OCI-LY1 (cell line): ENCODE data around the gene SH3BGRL.

Source experiments
- H2AFZ ChIP-seq: fragments of 200-600 bp; sonication (generic), shearing (Covaris generic); 2 replicates; pipeline ENCODE4 v1.6.0; 2014; ENCODE audit warnings: antibody characterized with exemption, mild to moderate bottlenecking, low read length
- H3F3A ChIP-seq: fragments of 200-600 bp; sonication (generic), shearing (Covaris generic); 2 replicates; pipeline ENCODE4 v1.6.0; 2014; ENCODE audit warnings: mild to moderate bottlenecking, antibody characterized with exemption, low read length, moderate library complexity; ENCODE audit not compliant: insufficient read depth
- H3K27ac ChIP-seq: fragments of 200-600 bp; sonication (generic); 2 replicates; pipeline ENCODE4 v1.5.1; 2014; ENCODE audit warnings: low read length, mixed run types, mild to moderate bottlenecking, low read depth; ENCODE audit not compliant: poor library complexity, severe bottlenecking
- H3K27me3 ChIP-seq: fragments of 200-600 bp; sonication (generic); 2 replicates; pipeline ENCODE4 v1.6.0; 2014; ENCODE audit warnings: antibody characterized with exemption, mild to moderate bottlenecking, low read length, moderate library complexity; ENCODE audit not compliant: insufficient read depth
- H3K36me3 ChIP-seq: fragments of 200-600 bp; sonication (generic); 2 replicates; pipeline ENCODE4 v1.6.1; 2014; ENCODE audit warnings: mild to moderate bottlenecking, antibody characterized with exemption, low read length, moderate library complexity, mixed read lengths; ENCODE audit not compliant: insufficient read depth
- H3K4me1 ChIP-seq: fragments of 200-600 bp; sonication (generic); 2 replicates; pipeline ENCODE4 v1.5.1; 2014; ENCODE audit warnings: mild to moderate bottlenecking, low read length, moderate library complexity; ENCODE audit not compliant: insufficient read depth, severe bottlenecking
- H3K4me2 ChIP-seq: fragments of 200-600 bp; sonication (generic), shearing (Covaris generic); 2 replicates; pipeline ENCODE4 v1.6.1; 2014; ENCODE audit warnings: low read length
- H3K4me3 ChIP-seq: fragments of 200-600 bp; sonication (generic); 2 replicates; pipeline ENCODE4 v1.5.1; 2014; ENCODE audit warnings: low read length, low read depth, mild to moderate bottlenecking, mixed read lengths; ENCODE audit not compliant: poor library complexity, severe bottlenecking
- H3K79me2 ChIP-seq: fragments of 200-600 bp; shearing (Covaris generic); 2 replicates; pipeline ENCODE4 v1.6.1; 2016; ENCODE audit warnings: mixed run types, low read length, mixed read lengths; ENCODE audit not compliant: insufficient read depth
- H3K9ac ChIP-seq: fragments of 200-600 bp; sonication (generic), shearing (Covaris generic); 2 replicates; pipeline ENCODE4 v1.6.1; 2014; ENCODE audit warnings: mild to moderate bottlenecking, low read length, mixed read lengths
- H3K9me2 ChIP-seq: fragments of 200-600 bp; sonication (generic), shearing (Covaris generic); 2 replicates; pipeline ENCODE4 v1.6.1; 2014; ENCODE audit warnings: low read depth, mild to moderate bottlenecking, low read length, mixed read lengths
- H3K9me3 ChIP-seq: fragments of 200-600 bp; shearing (Covaris generic); 2 replicates; pipeline ENCODE4 v1.6.1; 2014; ENCODE audit warnings: low read length, mixed read lengths
- H4K20me1 ChIP-seq: fragments of 200-600 bp; sonication (generic), shearing (Covaris generic); 2 replicates; pipeline ENCODE4 v1.6.0; 2016; ENCODE audit warnings: mild to moderate bottlenecking, low read length; ENCODE audit not compliant: insufficient read depth
- EZH2 ChIP-seq: fragments of 200-600 bp; sonication (generic), shearing (Covaris generic); IDR thresholded peaks from 2 replicates; pipeline ENCODE4 v1.8.0; 2017; ENCODE audit warnings: borderline replicate concordance, mixed run types, mild to moderate bottlenecking, antibody characterized with exemption, low read length, moderate library complexity, mixed read lengths
- TF ChIP-seq, protein P1 (sequence below): fragments of 200-600 bp; sonication (generic), shearing (Covaris generic); IDR thresholded peaks from 2 replicates; pipeline ENCODE4 v1.5.1; 2017; ENCODE audit warnings: mild to moderate bottlenecking, antibody characterized with exemption, low read length, moderate library complexity, mixed read lengths

SH3BGRL gene

DNA sequence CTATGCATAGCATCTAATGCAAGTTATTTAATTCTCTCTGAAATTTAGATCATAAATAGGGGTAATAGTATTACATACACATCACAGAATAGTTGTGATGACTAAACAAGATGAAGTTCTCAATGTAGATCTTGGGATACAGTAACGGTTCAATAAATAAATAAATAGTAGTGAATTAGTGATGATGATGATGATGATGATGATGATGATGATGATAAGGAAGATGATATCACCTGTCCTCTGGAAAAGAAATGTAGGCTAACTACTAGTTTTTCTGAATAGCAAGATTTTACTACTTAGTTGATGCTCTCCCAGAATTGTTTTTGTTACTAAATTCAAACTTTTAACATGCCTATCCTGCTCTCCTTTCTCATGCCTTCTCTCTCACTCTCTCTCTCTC is 30.3 kb downstream of the SH3BGRL start:
- no peaks in the 10 kb centered on the region for H3K9me2 ChIP-seq
- H3K27me3 ChIP-seq: no peaks in the 10 kb centered on the region
- H3K4me1 ChIP-seq: no peaks in the 10 kb centered on the region
- H2AFZ ChIP-seq: no peak overlapping the region
- no peaks in the 10 kb centered on the region for H3K79me2 ChIP-seq
- H3K27ac ChIP-seq: no peak overlapping the region
- H3F3A ChIP-seq: no peaks in the 10 kb centered on the region
- peaks cover 11% of the 10 kb centered on the region for H3K36me3 ChIP-seq
- TF ChIP-seq, protein P1, sequence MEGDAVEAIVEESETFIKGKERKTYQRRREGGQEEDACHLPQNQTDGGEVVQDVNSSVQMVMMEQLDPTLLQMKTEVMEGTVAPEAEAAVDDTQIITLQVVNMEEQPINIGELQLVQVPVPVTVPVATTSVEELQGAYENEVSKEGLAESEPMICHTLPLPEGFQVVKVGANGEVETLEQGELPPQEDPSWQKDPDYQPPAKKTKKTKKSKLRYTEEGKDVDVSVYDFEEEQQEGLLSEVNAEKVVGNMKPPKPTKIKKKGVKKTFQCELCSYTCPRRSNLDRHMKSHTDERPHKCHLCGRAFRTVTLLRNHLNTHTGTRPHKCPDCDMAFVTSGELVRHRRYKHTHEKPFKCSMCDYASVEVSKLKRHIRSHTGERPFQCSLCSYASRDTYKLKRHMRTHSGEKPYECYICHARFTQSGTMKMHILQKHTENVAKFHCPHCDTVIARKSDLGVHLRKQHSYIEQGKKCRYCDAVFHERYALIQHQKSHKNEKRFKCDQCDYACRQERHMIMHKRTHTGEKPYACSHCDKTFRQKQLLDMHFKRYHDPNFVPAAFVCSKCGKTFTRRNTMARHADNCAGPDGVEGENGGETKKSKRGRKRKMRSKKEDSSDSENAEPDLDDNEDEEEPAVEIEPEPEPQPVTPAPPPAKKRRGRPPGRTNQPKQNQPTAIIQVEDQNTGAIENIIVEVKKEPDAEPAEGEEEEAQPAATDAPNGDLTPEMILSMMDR: no peak
- TF ChIP-seq EZH2: no peak
- no peak overlapping the region for H3K4me2 ChIP-seq
- no peaks in the 10 kb centered on the region for H3K9me3 ChIP-seq
- H3K4me3 ChIP-seq: no peak overlapping the region
- H3K9ac ChIP-seq: no peak overlapping the region
- H4K20me1 ChIP-seq: no peaks in the 10 kb centered on the region

DNA sequence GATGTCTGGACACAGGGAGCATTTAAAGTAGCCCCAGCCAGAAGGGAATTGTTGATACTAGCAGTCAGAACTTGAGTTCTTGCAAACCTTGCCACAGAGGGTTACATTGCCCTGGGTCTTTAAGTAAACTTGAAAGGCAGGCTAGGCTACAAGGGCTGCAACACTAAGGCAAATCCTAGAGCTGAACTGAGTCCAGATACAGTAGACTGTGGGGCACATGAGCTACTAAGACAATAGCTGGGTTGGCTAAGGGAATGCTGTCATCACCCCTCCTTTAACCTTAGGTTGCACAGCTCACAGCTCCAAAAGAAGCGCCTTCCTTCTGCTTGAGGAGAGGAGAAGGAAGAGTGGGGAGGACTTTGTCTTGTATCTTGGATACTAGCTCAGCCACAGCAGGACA is 35.6 kb downstream of the SH3BGRL start:
- no peak overlapping the region for H2AFZ ChIP-seq
- H3K9me2 ChIP-seq: no peaks in the 10 kb centered on the region
- H3K4me3 ChIP-seq: no peak overlapping the region
- no peaks in the 10 kb centered on the region for H3F3A ChIP-seq
- no peaks in the 10 kb centered on the region for H3K4me1 ChIP-seq
- no peaks in the 10 kb centered on the region for H3K27me3 ChIP-seq
- no peak overlapping the region for H3K27ac ChIP-seq
- H4K20me1 ChIP-seq: no peaks in the 10 kb centered on the region
- H3K36me3 ChIP-seq: peaks cover 49% of the 10 kb centered on the region
- H3K9ac ChIP-seq: no peak overlapping the region
- no peak overlapping the region for H3K4me2 ChIP-seq
- H3K9me3 ChIP-seq: no peaks in the 10 kb centered on the region
- TF ChIP-seq EZH2: no peak
- TF ChIP-seq, protein P1: no peak
- H3K79me2 ChIP-seq: no peaks in the 10 kb centered on the region

DNA sequence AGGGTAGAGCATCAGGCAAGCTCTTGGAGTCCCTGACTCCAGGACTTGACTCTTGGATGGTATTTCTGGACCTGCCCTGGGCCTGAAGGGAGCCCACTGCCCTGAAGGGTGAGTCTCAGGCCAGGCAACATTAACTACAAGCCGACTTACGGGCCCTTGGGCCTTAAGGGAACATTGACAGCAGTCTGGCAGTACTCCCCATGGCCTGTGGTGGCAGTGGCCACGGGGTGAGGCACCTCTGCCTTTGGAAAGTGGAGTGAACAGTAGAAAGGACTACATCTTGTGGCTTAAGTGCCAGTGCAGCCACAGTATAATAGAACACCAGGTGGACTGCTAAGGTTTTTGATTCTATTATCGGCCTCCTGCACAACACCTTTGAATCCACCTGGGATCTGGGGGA is 36.3 kb downstream of the SH3BGRL start:
- TF ChIP-seq EZH2: no peak
- TF ChIP-seq, protein P1: no peak
- H3K4me2 ChIP-seq: no peak overlapping the region
- H4K20me1 ChIP-seq: no peaks in the 10 kb centered on the region
- no peaks in the 10 kb centered on the region for H3K9me2 ChIP-seq
- H3K4me3 ChIP-seq: no peak overlapping the region
- no peaks in the 10 kb centered on the region for H3F3A ChIP-seq
- H3K27me3 ChIP-seq: no peaks in the 10 kb centered on the region
- peaks cover 49% of the 10 kb centered on the region for H3K36me3 ChIP-seq
- no peaks in the 10 kb centered on the region for H3K9me3 ChIP-seq
- H2AFZ ChIP-seq: no peak overlapping the region
- no peak overlapping the region for H3K9ac ChIP-seq
- no peaks in the 10 kb centered on the region for H3K79me2 ChIP-seq
- no peaks in the 10 kb centered on the region for H3K4me1 ChIP-seq
- H3K27ac ChIP-seq: no peak overlapping the region
